CD4-positive, alpha-beta T cell treated with Interleukin-6 at 100 ng/mL for 8 hours (primary cell): ENCODE measurements around the gene TIAM2.

Experiments
- DNase-seq: peaks from one replicate; pipeline ENCODE4 v3.0.0-alpha.2; 2020; ENCODE audit warnings: mixed read lengths, low spot score

The TIAM2 gene

GRCh38 chr6:155297669-155298068 lies 302.6 kb downstream of the TIAM2 start:
- no peak for DNase-seq

- DNase-seq = no peak
Measured at GRCh38 chr6:155301867-155302266, 306.8 kb downstream of the TIAM2 start.

GRCh38 chr6:155303361-155303870 lies 308.3 kb downstream of the TIAM2 start:
- no peak for DNase-seq

- no peak for DNase-seq
Measured at GRCh38 chr6:155306958-155307357, 311.8 kb downstream of the TIAM2 start.
